GM19455 (cell line): ENCODE data around the gene PRTG.
"Not testable (repeated sequence)": the region's sequence is repeated elsewhere in the genome, so short reads cannot be mapped to it uniquely, and the experiment has no call there.

Experiments
- ATAC-seq: cut with Tn5 transposase; IDR thresholded peaks from one replicate; pipeline ENCODE4 v1.9.1; 2021; ENCODE audit not compliant: unreplicated experiment

The PRTG gene

DNA sequence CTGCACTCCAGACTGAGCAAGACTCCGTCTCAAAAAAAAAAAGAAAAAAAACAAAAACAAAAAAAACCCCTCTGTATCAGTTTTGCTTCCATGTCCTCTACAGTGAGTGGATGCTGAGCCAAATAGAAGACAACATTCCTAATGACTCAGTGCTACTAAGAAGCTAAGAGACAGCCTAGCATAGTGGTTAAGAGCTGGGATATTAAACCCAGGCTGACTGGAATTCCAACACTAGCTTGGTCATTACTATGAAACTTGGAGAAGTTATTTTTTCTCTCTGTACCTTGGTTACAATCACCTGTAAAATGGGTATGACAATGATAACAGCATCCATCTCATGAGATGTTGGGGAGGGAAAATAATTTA, 93.9 kb downstream of the PRTG start:
- no peak for ATAC-seq

- ATAC-seq: no peak
These were observed 104.2 kb downstream of the PRTG start for GRCh38 chr15:55638764-55639163.

DNA sequence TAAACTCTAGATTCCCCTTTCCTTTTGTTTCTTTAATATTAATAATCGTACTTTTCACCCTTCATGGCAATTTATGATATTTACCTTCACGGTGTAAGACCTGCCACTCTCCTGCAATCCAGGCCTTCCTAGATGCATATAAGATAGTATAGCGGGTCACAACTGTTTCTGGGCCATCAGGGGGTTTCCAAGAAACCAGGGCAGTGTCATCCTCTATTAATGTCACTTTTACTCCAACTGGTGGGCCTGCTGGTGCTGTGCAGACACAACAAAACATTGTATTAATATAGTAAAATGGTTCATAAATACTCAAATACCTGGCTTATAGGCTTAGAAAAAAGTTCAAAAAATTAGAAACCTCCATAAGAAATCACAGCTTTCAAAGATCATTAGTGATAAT, 105.9 kb downstream of the PRTG start:
- no peak for ATAC-seq

DNA sequence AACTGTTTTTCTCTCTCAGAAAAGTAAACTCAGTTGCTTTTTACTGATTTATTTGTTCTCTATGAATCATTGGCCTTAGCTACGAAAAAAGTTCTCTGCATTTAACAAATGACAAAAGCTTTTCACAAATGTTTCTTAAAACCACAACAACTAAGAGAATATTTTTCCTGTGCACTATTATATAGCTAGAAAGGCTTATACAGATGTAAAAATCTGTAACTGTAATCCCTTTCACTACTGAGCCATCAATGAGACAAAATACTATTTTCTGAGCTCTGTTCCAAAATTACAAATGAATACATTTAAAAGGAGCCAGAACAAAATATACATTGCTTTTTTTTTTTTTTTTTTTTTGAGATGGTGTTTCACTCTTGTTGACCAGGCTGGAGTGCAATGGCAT, 109.2 kb downstream of the PRTG start:
- ATAC-seq: no peak

DNA sequence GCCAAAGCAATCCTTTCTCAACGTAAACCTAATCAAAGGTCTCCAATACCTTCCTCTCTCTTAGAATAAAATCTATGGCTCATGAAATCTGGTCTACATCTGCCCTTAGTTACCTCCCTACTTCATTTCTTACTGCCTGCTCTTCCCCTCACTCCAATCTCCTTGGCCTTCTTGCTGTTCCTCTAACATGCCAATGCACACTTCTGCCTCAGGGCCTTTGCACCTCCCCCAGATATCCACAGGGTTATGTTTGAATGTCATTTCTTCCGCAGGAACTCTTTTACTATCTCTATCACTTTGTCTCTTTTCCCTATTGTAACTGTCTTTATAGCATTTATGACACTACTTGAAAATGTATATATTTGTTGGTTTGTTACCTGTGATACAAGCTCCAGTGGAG, 110.5 kb downstream of the PRTG start:
- no peak for ATAC-seq

GRCh38 chr15:55630858-55631257, 112.1 kb downstream of the PRTG start:
- ATAC-seq: no peak

DNA sequence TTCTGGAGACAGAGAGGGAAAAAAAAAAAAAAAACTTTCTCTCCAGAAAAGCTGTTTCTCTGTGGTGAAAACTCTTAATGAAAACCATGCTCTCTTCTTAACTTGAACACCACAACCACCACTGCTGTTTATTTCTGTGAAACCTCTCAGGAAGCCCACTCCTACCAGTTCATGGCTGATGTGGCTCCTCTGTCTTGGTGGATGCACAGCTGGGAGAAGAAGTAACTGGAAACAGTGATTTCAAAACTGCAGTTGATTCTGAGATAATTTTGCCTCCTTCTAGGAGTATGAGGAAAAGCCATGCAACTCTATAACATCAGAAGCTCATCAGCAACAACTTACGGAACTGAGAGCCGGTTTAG, 114.6 kb downstream of the PRTG start:
- ATAC-seq: no peak

DNA sequence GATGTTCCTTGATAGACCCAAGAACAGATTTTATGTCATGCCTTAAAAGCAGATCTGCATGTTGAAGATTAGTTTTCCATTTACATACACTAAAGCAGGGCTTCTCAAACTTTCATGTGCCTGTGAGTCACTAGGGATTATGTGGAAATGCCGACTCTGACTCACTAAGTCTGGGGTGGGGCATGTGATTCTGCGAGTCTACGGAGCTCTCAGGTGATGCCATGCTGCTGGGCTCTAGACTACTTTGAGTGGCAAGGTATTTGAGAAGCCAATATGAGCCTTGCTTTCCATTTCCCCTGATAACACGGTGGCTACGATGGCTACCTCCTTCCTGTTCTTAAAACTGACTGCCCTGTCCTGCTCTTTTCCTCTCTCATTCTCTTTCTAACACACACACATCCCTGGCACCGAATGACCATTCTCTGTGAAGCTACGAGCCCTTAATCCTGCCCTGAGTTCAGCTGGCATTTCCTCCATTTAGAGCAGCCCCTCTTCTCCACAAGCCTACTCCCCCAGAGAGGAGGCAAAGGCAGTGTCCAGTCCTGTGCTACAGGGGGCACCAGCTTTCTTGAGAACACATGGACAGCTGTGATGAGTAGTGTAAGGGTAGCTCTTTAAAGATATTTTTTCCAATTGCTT, 115.1 kb downstream of the PRTG start:
- no peak for ATAC-seq

DNA sequence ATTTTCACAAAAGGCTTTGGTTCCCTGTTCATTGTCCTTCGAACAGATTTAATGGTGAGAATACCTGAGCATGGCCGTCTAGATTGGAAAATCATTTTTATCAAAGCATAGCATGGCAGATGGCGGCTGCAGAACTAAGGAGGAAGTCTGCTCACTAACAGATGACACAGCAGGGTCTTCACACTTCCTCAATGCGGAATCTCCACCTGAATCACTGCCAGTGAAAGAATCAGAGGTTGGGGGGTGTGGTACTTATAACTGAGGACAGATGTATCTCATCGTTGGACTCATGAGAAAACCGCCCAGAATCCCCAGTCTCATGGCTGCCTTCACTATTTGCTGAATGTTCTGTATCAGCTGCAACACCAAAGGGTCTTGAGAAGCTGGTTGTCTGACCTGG, 123.2 kb downstream of the PRTG start:
- ATAC-seq: no peak

DNA sequence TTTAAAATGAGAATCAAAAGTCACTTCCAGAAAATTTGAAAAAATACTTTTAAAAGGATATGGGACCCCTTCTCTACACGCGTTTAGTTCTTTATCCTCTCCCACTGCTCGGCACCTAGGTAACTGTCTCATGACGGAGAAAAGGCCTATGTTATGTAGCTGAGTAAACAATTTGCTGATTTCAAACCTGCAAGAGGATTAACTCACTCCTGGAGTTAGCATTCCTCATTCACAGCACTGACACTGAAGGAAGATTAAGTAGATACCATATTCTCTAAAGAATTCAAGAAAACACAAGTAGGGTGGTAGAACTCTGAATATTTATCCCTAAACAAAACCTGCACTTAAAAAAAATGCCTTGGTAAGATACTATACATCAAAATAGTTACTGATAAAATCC, 124.6 kb downstream of the PRTG start:
- no peak for ATAC-seq

DNA sequence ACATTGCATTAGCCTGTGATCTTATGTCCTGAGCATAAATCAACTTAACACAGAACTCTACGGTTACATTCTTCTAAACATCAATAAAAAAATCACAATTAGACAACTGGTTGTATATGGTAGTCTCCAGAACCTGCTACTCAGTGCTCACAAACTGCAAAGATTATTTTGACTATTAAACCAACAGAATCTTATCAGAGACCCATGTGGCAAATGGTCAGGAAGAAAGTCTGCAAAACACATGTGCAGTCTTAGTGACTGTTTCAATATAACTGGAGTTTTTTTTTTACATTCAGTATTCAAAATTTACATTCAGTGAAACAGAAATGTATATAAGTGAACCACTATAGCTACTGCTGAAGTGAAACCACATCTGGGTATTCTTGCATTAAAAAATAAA, 127.5 kb downstream of the PRTG start:
- no peak for ATAC-seq

DNA sequence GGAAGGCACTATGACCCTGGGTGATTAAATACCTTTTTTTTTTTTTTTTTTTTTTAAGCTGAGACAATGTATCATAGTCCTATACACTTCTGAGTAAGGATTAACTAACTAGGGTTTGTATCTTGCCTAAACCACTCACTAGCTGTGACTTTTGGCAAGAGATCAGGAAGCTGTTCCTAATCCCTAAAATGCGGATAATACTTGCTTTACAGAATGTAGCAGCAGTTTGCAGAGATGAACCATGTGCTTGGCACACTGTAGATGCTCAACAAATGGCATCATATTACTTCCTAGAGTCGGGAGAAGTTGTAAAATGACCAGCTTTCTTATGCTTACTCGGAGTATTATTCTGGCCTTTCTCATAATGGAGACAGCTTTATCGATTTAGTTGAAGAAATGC, 129.2 kb downstream of the PRTG start:
- no peak for ATAC-seq

GRCh38 chr15:55606214-55606613, 136.7 kb downstream of the PRTG start:
- ATAC-seq: no peak

GRCh38 chr15:55601374-55601773, 141.6 kb downstream of the PRTG start:
- ATAC-seq: no peak

GRCh38 chr15:55599439-55599838, 143.5 kb downstream of the PRTG start:
- no peak for ATAC-seq

- ATAC-seq: not testable (repeated sequence)
These were observed 149.9 kb downstream of the PRTG start for GRCh38 chr15:55593019-55593418.

- ATAC-seq: no peak
These were observed 152.2 kb downstream of the PRTG start for GRCh38 chr15:55590788-55591187.

- ATAC-seq: no peak
These were observed 153.7 kb downstream of the PRTG start for GRCh38 chr15:55589287-55589686.

DNA sequence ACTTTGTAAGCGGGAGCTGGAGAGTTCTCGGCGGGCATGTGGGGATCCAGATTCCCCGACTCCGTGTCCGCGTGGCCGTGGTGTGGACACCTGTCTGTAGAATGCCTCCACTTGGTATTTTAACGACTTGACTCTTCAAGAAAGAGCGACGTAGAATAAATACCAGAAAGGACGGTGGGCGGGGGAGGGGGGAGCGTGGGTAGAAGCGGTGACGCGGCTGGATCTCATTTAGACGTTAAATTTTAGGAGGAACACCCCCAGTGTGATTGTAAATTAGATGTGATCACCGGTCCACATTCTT, 154.2 kb downstream of the PRTG start:
- no peak for ATAC-seq

- ATAC-seq: no peak
These were observed 154.7 kb downstream of the PRTG start, which contains the start of gene PYGO1 for GRCh38 chr15:55588070-55588814. Gene PYGO1 (minus strand): TSS chr15:55588345. CDS start chr15:55587883, 462 bp downstream.

GRCh38 chr15:55587321-55588069, 155.5 kb downstream of the PRTG start:
- ATAC-seq: no peak

DNA sequence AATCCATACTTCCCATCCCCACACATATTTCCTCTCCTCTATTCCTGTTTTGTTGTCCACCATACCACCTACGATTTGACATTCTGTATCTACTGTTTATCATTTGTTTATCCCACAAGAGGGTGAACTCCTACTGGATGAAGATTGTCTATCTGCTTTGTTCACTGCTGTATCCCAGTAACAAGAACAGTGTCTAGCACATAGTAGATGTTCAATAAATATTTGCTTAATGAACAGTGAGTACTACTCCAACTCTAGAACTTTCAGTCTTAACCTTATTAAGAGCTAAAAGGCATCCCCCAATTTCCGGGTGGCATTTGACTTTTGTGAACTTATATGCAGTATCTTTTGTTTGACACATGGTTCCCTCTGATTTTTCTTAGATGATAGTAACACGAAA, 156.1 kb downstream of the PRTG start:
- ATAC-seq: no peak
